GM12878 (cell line): ENCODE measurements around the gene RNU6-1.

Source experiments
- CBX5 ChIP-seq: sonication (generic); IDR thresholded peaks from 2 replicates; pipeline ENCODE4 v1.6.1; 2016; ENCODE audit warnings: low read depth, moderate library complexity, mild to moderate bottlenecking, inconsistent platforms
- HCFC1 ChIP-seq: fragments of 150-350 bp; IDR thresholded peaks from 2 replicates; pipeline ENCODE4 v1.6.1; 2014; ENCODE audit warnings: low read length
- MYC ChIP-seq: IDR thresholded peaks from 2 replicates; pipeline ENCODE4 v1.6.1; 2011; ENCODE audit warnings: mild to moderate bottlenecking, low read length, moderate library complexity, inconsistent platforms; ENCODE audit not compliant: insufficient read depth, insufficient replicate concordance, insufficient read length, severe bottlenecking
- NR2C1 ChIP-seq: fragments of 450-650 bp; IDR thresholded peaks from 2 replicates; pipeline ENCODE4 v1.6.1; 2017; ENCODE audit warnings: antibody characterized with exemption, mild to moderate bottlenecking, moderate library complexity
- POLR2AphosphoS5 ChIP-seq: IDR thresholded peaks from 2 replicates; pipeline ENCODE4 v1.6.1; 2011; ENCODE audit warnings: mild to moderate bottlenecking, low read length, inconsistent platforms
- SUZ12 ChIP-seq: fragments of 200-600 bp; sonication (generic); IDR thresholded peaks from one replicate; pipeline ENCODE4 v1.6.1; 2018; ENCODE audit warnings: antibody characterized with exemption, mild to moderate bottlenecking; ENCODE audit not compliant: unreplicated experiment
- TAF1 ChIP-seq: IDR thresholded peaks from 2 replicates; pipeline ENCODE4 v1.6.1; 2011; ENCODE audit warnings: mild to moderate bottlenecking, low read depth, low read length, borderline replicate concordance
- YY1 ChIP-seq: IDR thresholded peaks from 2 replicates; pipeline ENCODE4 v1.6.1; 2011; ENCODE audit warnings: low read depth, mild to moderate bottlenecking, low read length
- TF ChIP-seq, protein P1 (sequence below): IDR thresholded peaks from 2 replicates; pipeline ENCODE4 v1.6.1; 2012; ENCODE audit warnings: low read depth, low read length, improper control_type of control experiment
- TF ChIP-seq, protein P2 (sequence below), 3 experiments: IDR thresholded peaks in 2 of 3; conservative IDR thresholded peaks in 1 of 3; 2 replicates each; pipeline ENCODE4 v1.5.1; 2011; ENCODE audit warnings: low read depth in 3 of 3, low read length in 3 of 3, mild to moderate bottlenecking in 3 of 3, control low read depth in 2 of 3, moderate library complexity in 2 of 3, inconsistent platforms in 1 of 3, mixed read lengths in 1 of 3; ENCODE audit not compliant: control insufficient read depth in 2 of 3, insufficient read depth in 1 of 3; ENCODE audit errors: extremely low read depth in 1 of 3

DNA sequence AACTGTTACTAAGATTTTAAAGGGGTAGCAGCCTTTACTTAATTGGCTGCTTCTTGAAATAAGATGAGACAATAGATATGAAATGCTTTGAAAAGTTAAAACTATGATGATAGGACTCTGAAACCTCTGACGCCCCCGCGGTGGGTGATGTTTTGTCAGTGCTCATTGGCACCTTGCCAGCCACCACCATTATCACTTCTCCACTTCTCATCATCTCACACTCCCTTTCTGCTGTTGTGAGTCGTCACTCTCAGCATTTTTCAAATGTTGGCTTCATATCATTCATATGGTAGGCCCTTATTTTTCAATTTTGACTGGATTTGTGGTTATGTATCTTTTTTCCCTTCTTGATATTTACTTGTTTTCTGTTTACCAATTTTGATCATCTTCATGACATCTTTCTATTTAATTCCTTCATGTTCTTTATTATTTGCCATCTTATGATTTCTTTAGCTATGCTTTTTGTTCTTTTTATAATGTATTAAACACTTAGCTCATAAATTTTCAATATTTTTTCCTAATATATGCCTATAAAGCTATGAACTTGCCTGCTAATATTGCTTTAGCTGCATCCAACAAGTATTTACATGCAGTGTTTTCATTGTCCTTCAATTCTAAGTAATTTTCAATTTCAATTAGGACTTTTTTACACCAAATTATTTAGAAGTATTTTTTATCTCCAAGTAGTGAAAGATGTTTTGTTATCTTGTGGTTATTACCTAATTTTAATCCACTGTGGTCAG, 44.8 kb downstream of the RNU6-1 start:
- TF ChIP-seq POLR2AphosphoS5 (no peak), CBX5 (no peak), HCFC1 (no peak), SUZ12 (no peak), MYC (no peak), TAF1 (no peak), NR2C1 (no peak), YY1 (no peak)
- TF ChIP-seq, protein P1, sequence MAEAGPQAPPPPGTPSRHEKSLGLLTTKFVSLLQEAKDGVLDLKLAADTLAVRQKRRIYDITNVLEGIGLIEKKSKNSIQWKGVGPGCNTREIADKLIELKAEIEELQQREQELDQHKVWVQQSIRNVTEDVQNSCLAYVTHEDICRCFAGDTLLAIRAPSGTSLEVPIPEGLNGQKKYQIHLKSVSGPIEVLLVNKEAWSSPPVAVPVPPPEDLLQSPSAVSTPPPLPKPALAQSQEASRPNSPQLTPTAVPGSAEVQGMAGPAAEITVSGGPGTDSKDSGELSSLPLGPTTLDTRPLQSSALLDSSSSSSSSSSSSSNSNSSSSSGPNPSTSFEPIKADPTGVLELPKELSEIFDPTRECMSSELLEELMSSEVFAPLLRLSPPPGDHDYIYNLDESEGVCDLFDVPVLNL: no peak
- TF ChIP-seq, protein P2, sequence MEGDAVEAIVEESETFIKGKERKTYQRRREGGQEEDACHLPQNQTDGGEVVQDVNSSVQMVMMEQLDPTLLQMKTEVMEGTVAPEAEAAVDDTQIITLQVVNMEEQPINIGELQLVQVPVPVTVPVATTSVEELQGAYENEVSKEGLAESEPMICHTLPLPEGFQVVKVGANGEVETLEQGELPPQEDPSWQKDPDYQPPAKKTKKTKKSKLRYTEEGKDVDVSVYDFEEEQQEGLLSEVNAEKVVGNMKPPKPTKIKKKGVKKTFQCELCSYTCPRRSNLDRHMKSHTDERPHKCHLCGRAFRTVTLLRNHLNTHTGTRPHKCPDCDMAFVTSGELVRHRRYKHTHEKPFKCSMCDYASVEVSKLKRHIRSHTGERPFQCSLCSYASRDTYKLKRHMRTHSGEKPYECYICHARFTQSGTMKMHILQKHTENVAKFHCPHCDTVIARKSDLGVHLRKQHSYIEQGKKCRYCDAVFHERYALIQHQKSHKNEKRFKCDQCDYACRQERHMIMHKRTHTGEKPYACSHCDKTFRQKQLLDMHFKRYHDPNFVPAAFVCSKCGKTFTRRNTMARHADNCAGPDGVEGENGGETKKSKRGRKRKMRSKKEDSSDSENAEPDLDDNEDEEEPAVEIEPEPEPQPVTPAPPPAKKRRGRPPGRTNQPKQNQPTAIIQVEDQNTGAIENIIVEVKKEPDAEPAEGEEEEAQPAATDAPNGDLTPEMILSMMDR (IDR thresholded peaks at IDR 0.05 in 2 of 3, conservative IDR thresholded peaks at IDR 0.05 in 1 of 3; ENCODE audit: control insufficient read depth in 2 of 3, extremely low read depth in 1 of 3, insufficient read depth in 1 of 3, low read depth in 3 of 3, low read length in 3 of 3): no peak
